Heart left ventricle (tissue), 16 donors: Measurements from ENCODE around the gene PCDHAC1. TPM values are rescaled to one million over a fixed set of nuclear protein-coding genes. Genes with fewer than 3 reads are reported as not detected.

ENCODE experiments used
- ATAC-seq, 4 donors: fragments of 200-7000 bp; cut with Tn5 transposase; one replicate each; pipeline ENCODE4 v1.9.1; 2020 to 2022; ENCODE audit warnings: moderate library complexity in 4 of 4, mild to moderate bottlenecking in 3 of 4, moderate number of reproducible peaks in 1 of 4
- DNase-seq, 5 donors: peaks; one replicate each; pipeline ENCODE4 v3.0.0-alpha.2; 2020
- H3K27ac ChIP-seq, 12 donors: fragments of 200-600 bp; sonication (generic) in 4 of 12; one replicate each; pipeline versions ENCODE4 v1.5.0 to v1.8.0; 2016 to 2022; ENCODE audit warnings: mild to moderate bottlenecking in 2 of 12
- H3K27me3 ChIP-seq, 9 donors: fragments of 200-600 bp; sonication (generic) in 2 of 9; one replicate each; pipeline versions ENCODE4 v1.5.1 to v1.8.0; 2016 to 2022; ENCODE audit warnings: mild to moderate bottlenecking in 3 of 9
- H3K36me3 ChIP-seq, 9 donors: fragments of 200-600 bp; sonication (generic) in 2 of 9; one replicate each; pipeline versions ENCODE4 v1.5.0 to v1.8.0; 2018 to 2022; ENCODE audit warnings: mild to moderate bottlenecking in 2 of 9
- H3K4me1 ChIP-seq, 12 donors: fragments of 200-600 bp; sonication (generic) in 4 of 12; one replicate each; pipeline versions ENCODE4 v1.5.0 to v1.8.0; 2016 to 2022; ENCODE audit warnings: mild to moderate bottlenecking in 3 of 12
- H3K4me3 ChIP-seq, 12 donors: fragments of 200-600 bp; sonication (generic) in 4 of 12; one replicate each; pipeline versions ENCODE4 v1.5.0 to v1.8.0; 2017 to 2022; ENCODE audit warnings: mild to moderate bottlenecking in 9 of 12, moderate library complexity in 4 of 12
- H3K9me3 ChIP-seq, 12 donors: fragments of 200-600 bp; sonication (generic) in 4 of 12; one replicate each; pipeline versions ENCODE4 v1.5.0 to v1.8.0; 2016 to 2022; ENCODE audit warnings: mild to moderate bottlenecking in 1 of 12
- POLR2A ChIP-seq, 2 donors: fragments of 450-650 bp; IDR thresholded peaks; one replicate each; pipeline ENCODE4 v1.6.1; 2017; ENCODE audit warnings: antibody characterized with exemption in 2 of 2, mild to moderate bottlenecking in 2 of 2, moderate library complexity in 2 of 2
- WGBS, 4 donors: extraction: QIAGEN DNeasy Blood & Tissue Kit in 2 of 4; methylation state at CpG; one replicate each; pipeline versions ENCODE4 v1.1.5 to v1.1.7; 2013 to 2018; 5-methylcytosine and 5-hydroxymethylcytosine counted together
- intact Hi-C, 10 donors: fragments of 100-400 bp; cut with DNase I; formaldehyde crosslinking; loops; one replicate each; pipeline versions ENCODE4 v1.11.1 to v1.14.2; 2022
- polyA plus RNA-seq, 2 donors: library from polyadenylated mRNA; stranded (reverse); fragments of 200-250 nt; gene quantifications; one replicate each; pipeline ENCODE4 v1.2.3, GENCODE V29; 2013
- total RNA-seq, 9 donors: library from RNA; depleted of rRNA in 2 of 9; stranded (reverse); fragments of >200 nt in 2 of 9; fragmentation: NEBNext Ultra II Directional in 3 of 9; extraction: Animal tissue kit (Norgen Biotek cat#: 25700) in 3 of 9; gene quantifications; one replicate each; pipeline versions ENCODE4 v1.1.0 to v1.2.4, GENCODE V29; 2016 to 2023
- TF ChIP-seq, protein P1 (sequence below), 12 donors: fragments of 200-600 bp; sonication (generic) in 4 of 12; IDR thresholded peaks; one replicate each; pipeline versions ENCODE4 v1.5.0 to v1.8.0; 2018 to 2022; ENCODE audit warnings: antibody characterized with exemption in 12 of 12, mild to moderate bottlenecking in 5 of 12
- donor health status: ischemic (EF 13 %, LVEDD 7.1; RV severe dilation, severe dysfunction).
- donor health status: healthy with polysubstance abuse.
- donor health status: DM: no; HTN: yes; CAD: no.
- donor health status: DM: no; HTN: no; CAD: no.
- donor health status: ischemic (EF 25% LVEDD 6.9; RV normal size, moderate dysfunction).
- donor health status: ischemic (EF 25% LVEDD 5.7; RV mildly dilated, moderate dysfunction).
- donor health status: healthy.
- donor health status: DM: yes; HTN: yes; CAD: no.
- donor health status: ischemic (EF 35%, LVEDD 5.7; RV mildly dilated, moderate dysfunction).
- donor health status: nonischemic (EF 11% LVEDD 7.7; RV severe dilation, severe dysfunction).
- donor health status: DM: yes; HTN: yes; CAD: no.
- donor health status: PGD.
- donor health status: ischemic (EF 29% LVEDD 5.4; RV normal size, mild dysfunction).
- donor health status: nonischemic (EF 23%, LVEDD 6.1; RV moderate dilation, normal function).

Gene PCDHAC1
- total and polyA plus RNA-seq, 11 donors = 0.08 to 0.88 (median 0.14) TPM; not detected in 5

DNA sequence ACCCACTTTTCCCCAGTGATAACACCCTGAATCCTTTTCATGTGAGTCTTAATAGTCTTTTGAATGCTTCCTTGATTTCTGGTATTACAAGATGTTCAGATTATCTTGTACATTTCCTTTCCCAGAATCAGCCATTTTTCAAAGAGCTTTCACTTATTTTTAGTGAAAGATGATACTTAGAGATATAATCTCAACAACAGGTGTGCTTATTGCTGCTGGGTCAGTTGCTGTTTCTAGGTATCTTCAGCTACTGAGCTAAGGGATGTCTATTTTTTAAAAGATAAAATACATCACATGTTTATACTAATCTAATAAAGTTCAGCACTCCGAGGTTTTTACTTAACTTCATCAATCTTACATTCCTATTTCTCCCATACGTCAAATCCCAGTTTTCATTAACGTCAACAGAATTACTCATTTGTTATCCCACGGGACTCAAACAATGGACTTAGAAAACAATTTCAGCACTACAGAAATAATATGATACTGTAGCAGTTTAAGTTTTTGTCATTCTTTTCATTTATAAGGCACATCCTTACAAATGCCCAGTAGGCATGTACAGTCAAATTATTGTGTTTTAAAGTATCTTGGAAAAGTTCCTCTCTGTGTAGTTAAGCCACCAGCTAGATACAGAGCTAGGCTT is 9.0 kb downstream of the PCDHAC1 start:
- 69 to 74% (median 72%) methylated on average over 4 of the region's 4 CpGs for WGBS, 4 donors
- TF ChIP-seq POLR2A (IDR thresholded peaks at IDR 0.05) = no peak
- TF ChIP-seq, protein P1, sequence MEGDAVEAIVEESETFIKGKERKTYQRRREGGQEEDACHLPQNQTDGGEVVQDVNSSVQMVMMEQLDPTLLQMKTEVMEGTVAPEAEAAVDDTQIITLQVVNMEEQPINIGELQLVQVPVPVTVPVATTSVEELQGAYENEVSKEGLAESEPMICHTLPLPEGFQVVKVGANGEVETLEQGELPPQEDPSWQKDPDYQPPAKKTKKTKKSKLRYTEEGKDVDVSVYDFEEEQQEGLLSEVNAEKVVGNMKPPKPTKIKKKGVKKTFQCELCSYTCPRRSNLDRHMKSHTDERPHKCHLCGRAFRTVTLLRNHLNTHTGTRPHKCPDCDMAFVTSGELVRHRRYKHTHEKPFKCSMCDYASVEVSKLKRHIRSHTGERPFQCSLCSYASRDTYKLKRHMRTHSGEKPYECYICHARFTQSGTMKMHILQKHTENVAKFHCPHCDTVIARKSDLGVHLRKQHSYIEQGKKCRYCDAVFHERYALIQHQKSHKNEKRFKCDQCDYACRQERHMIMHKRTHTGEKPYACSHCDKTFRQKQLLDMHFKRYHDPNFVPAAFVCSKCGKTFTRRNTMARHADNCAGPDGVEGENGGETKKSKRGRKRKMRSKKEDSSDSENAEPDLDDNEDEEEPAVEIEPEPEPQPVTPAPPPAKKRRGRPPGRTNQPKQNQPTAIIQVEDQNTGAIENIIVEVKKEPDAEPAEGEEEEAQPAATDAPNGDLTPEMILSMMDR (IDR thresholded peaks at IDR 0.05) = no peak
- Histone ChIP-seq H3K27me3 (peaks cover 0 to 27% (median 0%) of the 10 kb centered on the region in 9 donors), H3K36me3 (no peaks in the 10 kb centered on the region), H3K4me3 (no peak overlapping the region), H3K4me1 (no peaks in the 10 kb centered on the region), H3K27ac (no peak overlapping the region), H3K9me3 (no peaks in the 10 kb centered on the region)
- intact Hi-C loops = no loop called here
- ATAC-seq (no peak), DNase-seq (no peak)

DNA sequence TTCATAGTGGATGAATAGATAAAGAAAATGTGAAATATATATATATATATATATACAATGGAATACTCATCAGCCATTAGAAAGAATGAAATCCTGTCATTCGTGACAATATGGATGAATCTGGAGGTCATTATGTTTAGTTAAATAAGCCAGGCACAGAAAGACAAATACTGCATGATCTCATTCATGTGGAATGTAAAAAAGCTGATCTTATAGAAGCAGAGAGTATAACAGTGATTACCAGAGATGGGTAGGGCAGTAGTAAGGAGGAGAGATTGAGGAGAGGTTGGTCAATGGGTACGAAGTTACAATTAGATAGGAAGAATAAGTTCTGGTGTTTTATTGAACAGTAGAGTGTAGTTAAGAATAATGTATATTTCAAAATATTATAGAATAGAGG is 20.5 kb downstream of the PCDHAC1 start:
- intact Hi-C loops = no loop called here
- no peak for ATAC-seq
- 53 to 60% (median 56%) methylated on average over 2 of the region's 2 CpGs for WGBS, 4 donors
- H3K27ac ChIP-seq = no peak overlapping the region
- peaks cover 0 to 25% (median 7%) of the 10 kb centered on the region in 12 donors for H3K9me3 ChIP-seq
- H3K36me3 ChIP-seq = no peaks in the 10 kb centered on the region
- no peak for TF ChIP-seq POLR2A (IDR thresholded peaks at IDR 0.05)
- TF ChIP-seq, protein P1 (IDR thresholded peaks at IDR 0.05) = no peak
- no peak for DNase-seq
- H3K4me1 ChIP-seq = no peaks in the 10 kb centered on the region
- H3K4me3 ChIP-seq = no peak overlapping the region
- peaks cover 0 to 3% (median 0%) of the 10 kb centered on the region in 9 donors for H3K27me3 ChIP-seq

DNA sequence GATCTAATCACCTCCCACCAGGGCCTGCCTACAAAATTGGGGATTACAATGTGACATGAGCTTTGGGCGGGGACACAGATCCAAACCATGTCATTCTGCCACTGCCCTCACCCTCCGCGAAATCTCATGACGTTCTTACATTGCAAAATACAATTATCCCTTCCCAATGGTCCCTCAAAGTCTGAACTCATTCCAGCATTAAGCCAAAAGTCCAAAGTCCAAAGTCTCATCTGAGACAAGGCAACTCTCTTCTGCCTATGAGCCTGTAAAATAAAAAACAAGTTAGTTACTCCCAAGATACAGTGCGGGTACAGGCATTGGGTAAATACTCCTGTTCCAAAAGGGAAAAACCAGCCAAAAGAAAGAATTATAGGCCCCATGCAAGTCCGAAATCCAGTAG is 25.5 kb downstream of the PCDHAC1 start:
- 70 to 74% (median 72%) methylated on average over 6 of the region's 6 CpGs for WGBS, 4 donors
- TF ChIP-seq, protein P1 (IDR thresholded peaks at IDR 0.05) = no peak
- TF ChIP-seq POLR2A (IDR thresholded peaks at IDR 0.05) = no peak
- intact Hi-C loops = no loop called here
- Histone ChIP-seq H3K4me3 (no peak overlapping the region), H3K36me3 (no peaks in the 10 kb centered on the region), H3K27me3 (no peaks in the 10 kb centered on the region), H3K4me1 (no peaks in the 10 kb centered on the region), H3K9me3 (peaks cover 0 to 13% (median 0%) of the 10 kb centered on the region in 12 donors), H3K27ac (no peak overlapping the region)
- ATAC-seq (no peak), DNase-seq (no peak)

DNA sequence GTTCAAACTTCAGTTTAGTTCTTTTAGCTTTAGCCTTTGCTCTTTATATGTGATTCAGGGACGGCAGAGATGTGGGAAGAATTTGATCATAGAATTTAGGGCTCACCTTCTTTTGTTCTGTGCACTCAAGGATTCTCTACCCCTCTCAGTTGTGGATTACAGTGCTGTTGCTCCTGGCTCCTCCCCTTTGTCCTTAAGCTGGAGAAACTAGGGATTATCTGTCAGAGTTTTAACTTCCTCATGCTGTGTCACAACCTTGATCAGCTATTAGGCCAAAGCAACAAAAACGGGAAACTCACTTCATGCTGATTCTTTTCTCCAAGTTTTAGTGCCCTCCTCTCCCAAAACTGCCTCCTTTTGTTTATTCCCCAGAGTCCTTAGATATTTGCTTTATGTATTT is 27.1 kb downstream of the PCDHAC1 start:
- Histone ChIP-seq H3K4me3 (no peak overlapping the region), H3K9me3 (peaks cover 0 to 13% (median 0%) of the 10 kb centered on the region in 12 donors), H3K27ac (no peak overlapping the region), H3K36me3 (no peaks in the 10 kb centered on the region), H3K4me1 (no peaks in the 10 kb centered on the region), H3K27me3 (peaks cover 0 to 4% (median 0%) of the 10 kb centered on the region in 9 donors)
- TF ChIP-seq, protein P1 (IDR thresholded peaks at IDR 0.05) = no peak
- TF ChIP-seq POLR2A (IDR thresholded peaks at IDR 0.05) = no peak
- ATAC-seq (no peak), DNase-seq (no peak)
- WGBS, 4 donors = 36 to 43% (median 41%) methylated on average over 2 of the region's 2 CpGs
- intact Hi-C loops = no loop called here
